Fibroblast of lung (primary cell): ENCODE results near the gene SLC6A11. TPM values are rescaled to one million over a fixed set of nuclear protein-coding genes. Genes with fewer than 3 reads are reported as not detected.

ENCODE experiments used
- DNase-seq, 2 donors: peaks; one replicate each; pipeline versions ENCODE4 v3.0.0 to v3.0.0-alpha.2; 2010; ENCODE audit warnings: low read depth in 2 of 2
- H2AFZ ChIP-seq: 2 replicates; pipeline ENCODE4 v1.5.1; 2012; ENCODE audit warnings: low read length, control low read depth, inconsistent platforms
- H3K27ac ChIP-seq: 2 replicates; pipeline ENCODE4 v1.5.1; 2011; ENCODE audit warnings: low read length, control low read depth; ENCODE audit not compliant: insufficient read depth
- H3K27me3 ChIP-seq: 2 replicates; pipeline ENCODE4 v1.5.1; 2011; ENCODE audit warnings: mild to moderate bottlenecking, low read length; ENCODE audit not compliant: control insufficient read depth, insufficient read depth
- H3K36me3 ChIP-seq: 2 replicates; pipeline ENCODE4 v1.5.1; 2011; ENCODE audit warnings: low read length; ENCODE audit not compliant: control insufficient read depth, insufficient read depth
- H3K4me1 ChIP-seq: 2 replicates; pipeline ENCODE4 v1.5.1; 2011; ENCODE audit warnings: low read length; ENCODE audit not compliant: control insufficient read depth, insufficient read depth; ENCODE audit errors: extremely low read depth
- H3K4me2 ChIP-seq: 2 replicates; pipeline ENCODE4 v1.5.1; 2011; ENCODE audit warnings: low read length, control low read depth; ENCODE audit not compliant: insufficient read depth; ENCODE audit errors: extremely low read depth
- H3K4me3 ChIP-seq, 4 experiments: fragments of 200-600 bp in 1 of 4; sonication (generic) in 1 of 4; replicated peaks in 1 of 4; 2 replicates each; pipeline ENCODE4 v1.5.1; 2011 to 2016; ENCODE audit warnings: low read length in 4 of 4, low read depth in 3 of 4, mild to moderate bottlenecking in 3 of 4, control low read depth in 2 of 4, inconsistent platforms in 1 of 4, mixed read lengths in 1 of 4; ENCODE audit not compliant: insufficient read depth in 1 of 4; ENCODE audit errors: control extremely low read depth in 1 of 4
- H3K79me2 ChIP-seq: 2 replicates; pipeline ENCODE4 v1.5.1; 2012; ENCODE audit warnings: mild to moderate bottlenecking, low read length, inconsistent platforms; ENCODE audit not compliant: control insufficient read depth, insufficient read depth
- H3K9ac ChIP-seq: 2 replicates; pipeline ENCODE4 v1.5.1; 2011; ENCODE audit warnings: mild to moderate bottlenecking, low read length, control low read depth; ENCODE audit not compliant: insufficient read depth
- H3K9me3 ChIP-seq: 2 replicates; pipeline ENCODE4 v1.5.1; 2012; ENCODE audit warnings: low read depth, low read length; ENCODE audit not compliant: control insufficient read depth, insufficient read depth
- H4K20me1 ChIP-seq: 2 replicates; pipeline ENCODE4 v1.5.1; 2011; ENCODE audit warnings: low read length; ENCODE audit not compliant: control insufficient read depth, insufficient read depth; ENCODE audit errors: extremely low read depth
- CTCF ChIP-seq, 2 donors: IDR thresholded peaks in 1 of 2; conservative IDR thresholded peaks in 1 of 2; 1 replicate in 1 of 2; 2 replicates in 1 of 2; pipeline ENCODE4 v1.5.1; 2011 to 2012; ENCODE audit warnings: low read length in 2 of 2, control low read depth in 1 of 2, inconsistent platforms in 1 of 2, low read depth in 1 of 2, mild to moderate bottlenecking in 1 of 2
- EZH2 ChIP-seq: IDR thresholded peaks from 2 replicates; pipeline ENCODE4 v1.5.1; 2012; ENCODE audit warnings: low read length, control low read depth, mild to moderate bottlenecking; ENCODE audit errors: missing control alignments
- polyA plus RNA-seq, 2 donors: library from polyadenylated mRNA; depleted of rRNA in 1 of 2; stranded (reverse) in 1 of 2; unstranded in 1 of 2; fragments of >200 nt; gene quantifications; 2 replicates each; pipeline ENCODE4 v1.2.1, GENCODE V29; 2011 to 2012; ENCODE audit warnings: missing spikeins in 1 of 2
- total RNA-seq: library from RNA; depleted of rRNA; stranded (reverse); fragments of >200 nt; gene quantifications from 2 replicates; pipeline ENCODE4 v1.2.1, GENCODE V29; 2014

SLC6A11 gene
- total and polyA plus RNA-seq, 2 donors (not counting 1 experiment from before 2014, with no cell fraction given), result 0.05 TPM; not detected in 1

DNA sequence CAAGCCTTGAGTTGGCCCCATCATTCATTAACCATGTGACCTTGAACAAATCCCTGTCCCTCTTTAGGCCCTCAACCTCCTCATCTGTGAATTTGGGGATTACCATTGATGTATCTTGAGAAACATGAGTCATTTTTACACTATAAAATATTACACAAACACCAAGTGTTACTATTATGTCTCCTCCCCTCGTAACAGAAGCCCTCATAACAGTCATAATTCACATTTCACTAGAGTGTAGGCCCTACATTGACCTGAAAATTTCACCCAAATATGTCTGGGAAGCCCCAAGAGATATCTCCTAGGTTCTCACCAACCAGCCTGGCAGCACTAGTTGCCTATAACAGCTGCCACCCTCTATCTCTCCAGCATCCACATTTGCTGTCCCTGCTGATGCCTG lies 160.7 kb downstream of the SLC6A11 start:
- Histone ChIP-seq H3K9me3 (no peaks in the 10 kb centered on the region), H2AFZ (no peak overlapping the region), H3K4me1 (no peaks in the 10 kb centered on the region), H3K9ac (no peak overlapping the region), H3K27me3 (no peaks in the 10 kb centered on the region), H3K4me2 (no peak overlapping the region), H3K4me3 (no peak overlapping the region), H3K36me3 (no peaks in the 10 kb centered on the region), H4K20me1 (no peaks in the 10 kb centered on the region), H3K27ac (no peak overlapping the region), H3K79me2 (no peaks in the 10 kb centered on the region)
- TF ChIP-seq CTCF (conservative IDR thresholded peaks at IDR 0.05 in 1 of 2, IDR thresholded peaks at IDR 0.05 in 1 of 2; ENCODE audit: low read depth in 1 of 2, low read length in 2 of 2) (no peak), EZH2 (no peak)
- no peak for DNase-seq

DNA sequence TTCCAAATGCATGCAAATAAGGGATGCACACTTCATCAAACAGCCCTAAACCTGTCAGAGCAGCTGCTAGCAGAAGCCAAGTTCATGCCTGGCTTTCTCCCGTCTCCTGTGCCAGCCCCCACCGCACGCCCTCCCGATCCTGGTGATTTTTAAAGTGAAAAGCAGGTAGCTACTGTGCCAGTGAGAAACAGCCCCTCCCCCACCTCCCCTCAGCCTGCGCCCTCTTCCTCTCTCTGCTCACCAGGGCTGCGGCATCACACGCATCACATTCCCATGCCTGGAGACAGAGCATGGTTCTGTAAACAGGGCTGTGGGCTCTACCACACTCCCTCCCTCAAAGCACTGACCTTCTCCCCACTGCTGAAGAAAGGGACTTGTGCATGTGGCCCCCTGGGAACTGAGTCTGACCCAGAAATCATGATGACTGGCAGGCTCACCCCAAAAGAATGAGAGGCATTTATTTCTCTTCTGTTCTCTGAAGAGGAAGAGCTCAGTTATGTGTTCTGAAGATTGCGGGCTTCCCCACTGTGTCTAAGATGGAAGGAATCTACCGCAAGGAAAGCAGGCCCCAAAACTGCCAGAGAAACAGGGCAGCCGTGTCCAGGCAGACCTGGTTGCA lies 162.0 kb downstream of the SLC6A11 start:
- H2AFZ ChIP-seq, result no peak overlapping the region
- DNase-seq, result peak in 1 of 2 donors; percentile 68
- H3K4me1 ChIP-seq, result no peaks in the 10 kb centered on the region
- H3K4me2 ChIP-seq, result no peak overlapping the region
- no peaks in the 10 kb centered on the region for H3K27me3 ChIP-seq
- H3K27ac ChIP-seq, result no peak overlapping the region
- H3K9ac ChIP-seq, result no peak overlapping the region
- no peaks in the 10 kb centered on the region for H4K20me1 ChIP-seq
- no peaks in the 10 kb centered on the region for H3K9me3 ChIP-seq
- no peak for TF ChIP-seq EZH2
- no peak for TF ChIP-seq CTCF (conservative IDR thresholded peaks at IDR 0.05 in 1 of 2, IDR thresholded peaks at IDR 0.05 in 1 of 2; ENCODE audit: low read depth in 1 of 2, low read length in 2 of 2)
- H3K4me3 ChIP-seq, result no peak overlapping the region
- no peaks in the 10 kb centered on the region for H3K36me3 ChIP-seq
- no peaks in the 10 kb centered on the region for H3K79me2 ChIP-seq

- no peaks in the 10 kb centered on the region for H3K36me3 ChIP-seq
- no peak for DNase-seq
- H4K20me1 ChIP-seq, result no peaks in the 10 kb centered on the region
- no peak overlapping the region for H3K27ac ChIP-seq
- no peaks in the 10 kb centered on the region for H3K4me1 ChIP-seq
- no peak overlapping the region for H3K4me2 ChIP-seq
- no peaks in the 10 kb centered on the region for H3K27me3 ChIP-seq
- no peak overlapping the region for H3K4me3 ChIP-seq
- TF ChIP-seq EZH2, result no peak
- no peak for TF ChIP-seq CTCF (conservative IDR thresholded peaks at IDR 0.05 in 1 of 2, IDR thresholded peaks at IDR 0.05 in 1 of 2; ENCODE audit: low read depth in 1 of 2, low read length in 2 of 2)
- H2AFZ ChIP-seq, result no peak overlapping the region
- no peak overlapping the region for H3K9ac ChIP-seq
- H3K79me2 ChIP-seq, result no peaks in the 10 kb centered on the region
- H3K9me3 ChIP-seq, result no peaks in the 10 kb centered on the region
Measured at GRCh38 chr3:10978956-10979355, 162.9 kb downstream of the SLC6A11 start.
